GM18499 (cell line): ENCODE results near the gene ANKRD34C.

Experiments used
- ATAC-seq: cut with Tn5 transposase; IDR thresholded peaks from one replicate; pipeline ENCODE4 v1.9.1; 2021; ENCODE audit warnings: moderate number of reproducible peaks; ENCODE audit not compliant: insufficient read depth, unreplicated experiment

ANKRD34C gene

DNA sequence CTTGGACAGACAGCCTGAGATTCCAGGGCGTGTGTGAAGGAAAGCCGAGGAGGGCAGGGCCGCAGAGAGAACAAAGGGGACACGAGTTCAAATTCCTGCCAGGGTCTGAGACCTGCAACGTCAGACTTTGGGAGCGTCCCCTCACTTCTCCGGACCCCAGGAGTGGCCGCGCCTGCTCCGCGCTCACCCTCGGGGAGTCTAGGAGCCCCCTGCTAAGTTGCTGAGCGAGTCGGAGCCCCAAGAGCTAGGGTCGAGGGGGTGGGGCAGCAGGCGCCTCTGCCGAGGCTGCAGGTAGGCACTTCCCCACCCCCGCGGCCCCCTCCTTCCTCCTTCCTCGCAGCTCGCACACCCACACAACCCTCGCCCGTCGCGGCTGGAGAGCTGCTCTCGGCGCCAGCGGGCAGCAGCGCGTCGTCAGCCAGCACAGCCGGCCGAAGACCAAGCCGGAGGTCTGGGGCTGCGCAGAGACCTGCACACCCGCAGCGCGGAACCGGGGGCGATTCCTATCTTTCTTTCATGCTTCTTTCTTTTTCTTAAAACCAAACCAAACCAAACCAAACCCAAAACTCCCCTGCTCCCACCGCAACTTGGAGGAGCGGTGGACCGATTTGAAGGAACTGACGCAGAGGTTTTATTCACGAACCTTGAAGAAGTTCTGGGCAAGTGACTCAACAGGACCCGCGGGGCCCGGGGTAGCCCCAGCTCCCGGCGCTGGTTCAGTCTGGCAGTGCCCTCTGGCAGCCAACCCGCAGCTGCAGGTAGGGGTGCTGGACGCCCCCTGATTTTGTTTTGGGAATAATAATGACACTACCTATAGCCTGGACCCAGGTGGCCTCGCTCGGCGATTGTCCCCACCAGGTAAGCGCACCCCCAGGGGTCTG, at the start of gene ANKRD34C:
TSS of gene ANKRD34C (plus strand) at position 352 of the 881 bp plus-strand sequence. CDS start 10,563 bp downstream, outside the sequence.
- ATAC-seq: no peak

DNA sequence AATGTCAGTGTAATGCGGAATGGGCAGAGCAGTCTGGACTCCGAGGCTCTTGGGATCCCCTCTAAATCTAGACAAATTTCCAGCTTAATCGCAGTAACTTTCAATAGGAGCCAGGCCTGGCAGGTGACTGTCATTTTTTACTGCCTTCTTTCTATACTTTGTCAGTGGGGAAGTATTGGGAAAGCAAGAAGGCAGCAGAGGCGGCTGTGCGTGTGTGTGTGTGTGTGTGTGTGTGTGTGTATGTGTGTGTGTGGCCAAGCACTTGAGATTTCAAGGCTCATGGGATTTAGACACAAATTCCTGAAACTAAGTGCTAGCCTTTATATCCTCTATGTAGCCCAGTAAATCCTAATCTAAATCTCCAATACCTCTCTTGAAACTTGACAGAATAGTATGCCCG, 49.3 kb upstream of the ANKRD34C start:
- ATAC-seq: no peak

DNA sequence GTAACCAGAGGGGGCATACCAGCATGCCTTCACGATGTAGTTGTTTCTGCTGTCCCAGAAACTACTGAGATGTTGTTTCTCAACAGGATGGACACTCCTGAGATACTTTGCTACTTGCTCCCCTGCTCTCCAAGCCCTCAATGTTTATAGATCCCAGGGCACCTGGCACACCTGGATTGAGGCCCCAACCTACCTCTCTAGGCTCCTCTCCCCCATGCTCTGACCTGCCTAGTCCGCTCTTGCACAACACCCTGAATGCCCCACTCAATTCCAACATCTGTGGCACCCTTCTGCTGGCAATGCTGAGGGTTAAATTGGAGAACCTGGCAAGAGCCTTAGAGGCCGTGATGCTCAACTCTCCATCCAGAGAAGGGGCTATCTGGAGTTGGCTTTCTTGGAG, 42.5 kb upstream of the ANKRD34C start:
- no peak for ATAC-seq

DNA sequence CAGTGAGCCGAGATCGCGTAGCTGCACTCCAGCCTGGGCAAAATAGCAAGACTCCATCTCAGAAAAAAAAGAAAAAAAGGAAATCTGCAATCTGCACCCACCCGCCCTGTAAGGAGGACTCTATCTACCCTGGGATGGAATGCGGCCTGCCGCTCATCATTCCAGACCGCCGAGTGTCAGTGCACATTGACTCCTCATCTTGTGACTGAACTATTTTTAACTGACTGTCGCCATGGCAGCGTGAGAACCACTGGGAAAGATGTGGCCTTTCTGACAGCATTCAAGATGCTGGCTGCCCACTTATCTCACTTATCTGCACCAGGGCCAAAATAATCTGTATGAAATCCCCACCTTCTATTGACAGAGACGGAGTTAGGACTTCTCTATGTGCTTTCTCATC, 38.8 kb upstream of the ANKRD34C start:
- no peak for ATAC-seq

DNA sequence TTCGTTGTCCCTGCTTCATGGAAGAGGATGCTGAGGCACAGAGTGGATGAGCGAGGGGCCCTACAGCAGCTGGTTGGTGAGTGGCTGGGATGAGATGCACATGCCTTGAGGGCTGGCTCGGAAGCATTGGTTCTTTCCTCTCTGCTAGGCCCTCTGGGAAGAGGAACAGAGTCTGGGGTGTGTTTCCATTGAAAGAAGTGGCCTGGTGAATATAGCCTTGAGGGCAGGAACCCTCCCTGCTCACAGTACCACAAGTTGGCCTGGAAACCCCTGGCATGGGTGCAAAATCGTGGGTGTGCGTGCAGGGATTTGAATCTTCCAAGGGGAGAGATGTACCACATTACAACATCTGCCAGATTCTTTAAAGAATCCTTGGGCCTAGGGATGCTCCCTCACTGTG, 37.6 kb upstream of the ANKRD34C start:
- no peak for ATAC-seq

DNA sequence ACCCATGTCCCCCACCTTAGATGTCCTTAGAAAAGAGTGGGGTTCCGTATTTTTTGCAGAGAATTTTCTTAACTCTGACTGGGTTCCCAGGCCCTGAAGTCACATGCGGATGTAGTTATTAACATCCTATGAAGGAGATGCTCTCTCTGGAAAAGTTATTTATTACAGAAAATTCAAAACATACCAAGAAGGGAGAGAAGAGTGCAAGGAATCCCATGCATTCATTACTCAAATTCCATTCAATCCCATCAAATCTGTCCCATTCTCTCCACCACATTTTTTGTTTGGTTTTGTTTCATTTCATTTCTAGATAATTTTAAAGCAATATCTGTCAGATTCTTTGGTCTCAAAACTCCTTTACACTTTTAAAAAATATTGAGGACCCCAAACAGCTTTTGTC, 34.3 kb upstream of the ANKRD34C start:
- no peak for ATAC-seq

DNA sequence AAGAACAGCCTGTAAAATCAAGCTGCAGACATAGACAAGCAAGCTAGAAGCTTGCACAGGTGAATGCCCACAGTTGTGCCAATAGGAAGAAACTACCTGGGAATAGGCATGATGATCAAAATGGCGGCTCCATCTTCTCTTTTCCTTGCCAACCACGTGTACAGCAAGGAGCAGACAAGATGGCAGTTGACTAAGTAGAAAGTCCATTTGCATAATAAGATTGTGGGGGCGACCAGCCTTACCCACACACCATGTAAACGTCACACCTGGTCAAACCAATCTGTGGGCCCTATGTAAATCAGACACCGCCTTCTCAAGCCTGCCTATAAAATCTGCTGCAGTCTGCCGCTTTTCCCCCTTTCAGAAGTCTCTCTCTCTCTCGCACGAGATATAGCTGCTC, 25.1 kb upstream of the ANKRD34C start:
- ATAC-seq: no peak

DNA sequence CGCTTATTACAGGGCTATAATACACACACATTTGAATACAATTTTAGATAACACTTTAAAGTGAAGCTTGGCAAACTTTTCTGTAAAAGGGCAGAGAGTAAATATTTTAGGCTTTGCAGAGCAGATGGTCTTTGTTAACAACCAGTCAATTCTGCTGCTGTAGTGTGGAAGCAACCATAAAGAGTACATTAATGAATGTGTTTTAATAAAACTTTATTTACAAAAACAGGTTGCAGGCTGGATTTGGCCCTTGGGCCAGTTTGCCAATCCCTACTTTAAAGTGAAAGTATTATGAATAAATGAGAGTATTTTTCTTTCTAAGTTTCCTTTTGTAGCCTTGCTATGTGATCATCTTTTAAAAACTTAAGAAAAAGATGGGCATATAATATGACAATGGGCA, 20.7 kb upstream of the ANKRD34C start:
- no peak for ATAC-seq

DNA sequence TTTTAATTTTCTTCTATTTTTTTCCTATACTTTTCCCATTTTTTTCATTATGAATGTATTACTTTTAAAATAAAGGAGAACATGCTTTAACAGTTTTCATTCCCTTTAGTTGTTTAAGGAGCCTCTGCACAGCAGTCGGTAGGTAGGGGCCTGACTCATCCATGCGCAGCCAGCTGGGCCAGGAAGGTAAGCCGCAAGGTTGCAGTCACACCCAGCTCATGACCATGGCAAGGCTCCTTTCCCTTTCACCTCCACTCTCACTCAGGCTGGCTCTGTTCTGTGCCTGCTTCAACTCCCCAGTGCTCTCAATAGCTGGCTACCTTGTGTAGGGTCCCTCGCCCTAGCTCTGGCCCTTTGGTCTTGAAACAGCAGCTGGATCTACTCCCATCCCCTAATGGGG, 17.4 kb upstream of the ANKRD34C start:
- ATAC-seq: no peak

DNA sequence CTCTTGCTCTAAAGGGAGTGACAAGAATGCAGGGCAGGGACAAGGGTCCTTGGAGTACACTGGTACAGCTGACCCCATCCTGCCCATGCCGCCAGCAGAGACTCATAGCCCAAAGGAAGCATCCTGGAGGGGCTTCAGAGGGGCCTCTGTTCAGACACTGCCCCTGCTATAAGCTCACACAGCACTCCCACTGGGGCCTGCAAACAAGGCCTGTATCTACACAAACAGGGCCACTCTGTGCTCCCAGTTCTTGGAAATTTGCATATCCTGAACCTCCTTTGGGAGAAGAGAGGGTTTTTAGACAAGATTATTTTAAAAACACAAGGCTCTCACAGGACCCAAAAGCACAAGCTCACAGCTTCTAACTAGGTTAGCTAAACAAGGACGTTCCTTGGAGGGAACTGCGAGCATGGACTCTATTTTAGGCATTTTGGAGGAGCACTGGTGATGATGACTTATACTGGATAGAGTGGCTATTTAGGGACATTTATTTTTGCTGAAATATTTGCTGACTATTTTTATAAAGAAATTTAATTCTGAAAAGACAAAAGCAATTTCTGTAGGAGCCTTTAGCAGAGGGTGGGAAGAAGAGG, 16.4 kb upstream of the ANKRD34C start:
- no peak for ATAC-seq

DNA sequence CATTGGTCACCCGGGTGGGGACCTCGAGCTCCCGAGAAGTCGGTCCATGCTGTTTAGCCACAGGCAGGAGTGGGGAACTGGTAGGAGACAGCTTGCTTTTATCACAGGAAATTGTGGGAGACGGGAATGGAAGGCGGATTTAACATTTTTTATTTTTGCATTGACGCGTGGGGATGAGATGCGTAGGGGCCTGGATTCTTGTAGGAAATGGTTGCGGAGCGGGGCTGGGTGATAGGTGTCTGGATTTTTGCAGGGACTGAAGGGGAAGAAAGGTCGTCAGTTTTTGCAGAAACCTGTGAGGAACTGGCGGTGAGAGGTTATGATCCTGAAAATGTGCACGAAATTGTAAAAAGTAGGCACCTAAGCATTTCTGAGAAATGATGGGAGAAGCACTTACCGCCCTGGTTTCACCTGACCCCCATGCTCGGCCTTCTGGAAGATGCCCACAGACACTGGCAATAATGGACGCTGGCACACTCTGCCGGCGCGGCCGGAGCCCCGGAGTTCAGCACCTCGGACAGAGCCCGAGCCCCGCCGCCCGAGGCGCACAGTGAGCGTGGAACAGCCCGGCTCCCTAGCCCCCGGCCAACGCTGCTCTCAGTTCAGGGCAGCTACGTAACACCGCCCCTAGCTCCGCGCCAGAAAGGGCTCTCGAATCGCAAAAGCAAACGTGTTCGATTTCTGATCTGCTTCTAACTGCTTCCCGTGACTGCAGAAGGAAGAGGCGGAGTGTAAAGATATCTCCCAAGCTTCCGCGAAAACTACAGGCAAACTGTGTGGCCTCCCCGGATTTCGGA, 928 bp downstream of the ANKRD34C start:
- no peak for ATAC-seq

DNA sequence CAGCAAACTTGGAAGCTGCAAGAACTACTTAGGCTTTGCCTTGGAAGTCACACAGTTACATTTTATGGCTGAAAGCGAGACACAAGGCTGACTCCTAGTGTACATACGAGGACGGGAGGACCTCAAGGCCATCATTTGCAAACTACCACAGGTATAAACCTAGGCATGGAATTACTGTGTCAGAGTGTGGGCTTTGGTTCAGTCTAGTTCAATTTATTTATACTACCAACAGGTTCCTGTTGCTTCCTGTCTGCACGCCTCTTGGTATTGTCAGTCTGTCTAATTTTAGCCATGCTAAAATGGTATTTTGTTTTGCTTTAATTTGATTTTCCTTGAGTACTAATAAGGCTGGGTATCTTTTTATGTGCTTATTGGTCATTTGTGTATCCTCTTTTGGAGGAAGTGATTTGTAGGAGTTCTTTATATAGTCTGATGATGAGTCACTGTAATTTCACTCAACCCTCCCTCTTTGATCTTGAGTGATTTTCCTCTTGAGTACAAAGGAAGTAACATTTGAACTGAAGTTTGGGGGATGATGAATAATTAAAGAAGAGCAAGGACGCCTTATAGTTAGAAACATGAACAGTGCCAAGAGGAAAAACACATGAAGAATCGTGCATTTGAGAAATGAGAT, 8.2 kb downstream of the ANKRD34C start:
- ATAC-seq: no peak

DNA sequence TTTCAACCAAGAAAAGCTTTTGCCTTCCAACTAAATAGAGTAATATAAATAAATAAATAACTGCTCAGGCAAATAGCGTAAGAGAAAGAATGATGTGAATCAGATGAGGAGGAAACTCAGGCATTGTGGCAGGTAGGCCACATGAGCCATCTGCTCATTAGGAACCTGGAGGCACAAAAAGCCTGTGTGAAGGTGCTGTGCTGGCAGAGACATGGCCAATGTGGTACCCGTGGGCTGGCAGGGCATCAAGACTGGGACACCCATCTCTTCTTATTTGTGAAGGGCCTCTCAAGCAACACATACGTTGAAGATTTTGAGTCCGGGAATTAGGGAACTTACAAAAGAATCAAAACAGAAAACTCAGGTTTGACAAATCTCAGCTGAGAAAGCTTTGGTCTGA, 9.5 kb downstream of the ANKRD34C start:
- ATAC-seq: no peak

DNA sequence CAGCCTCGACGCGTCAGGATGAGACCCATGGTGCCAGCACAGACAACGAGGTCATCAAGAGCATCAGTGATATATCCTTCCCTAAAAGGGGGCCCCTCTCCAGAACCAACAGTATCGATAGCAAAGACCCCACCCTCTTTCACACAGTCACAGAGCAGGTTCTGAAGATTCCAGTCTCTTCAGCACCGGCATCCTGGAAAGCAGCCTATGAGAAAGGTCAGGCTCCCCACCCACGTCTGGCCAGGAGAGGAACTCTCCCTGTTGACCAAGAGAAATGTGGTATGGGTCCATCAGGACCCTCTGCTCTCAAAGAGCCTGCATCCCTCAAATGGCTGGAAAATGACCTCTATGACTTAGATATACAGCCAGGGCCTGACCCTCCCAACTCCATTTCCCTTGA, 11.6 kb downstream of the ANKRD34C start:
- no peak for ATAC-seq

DNA sequence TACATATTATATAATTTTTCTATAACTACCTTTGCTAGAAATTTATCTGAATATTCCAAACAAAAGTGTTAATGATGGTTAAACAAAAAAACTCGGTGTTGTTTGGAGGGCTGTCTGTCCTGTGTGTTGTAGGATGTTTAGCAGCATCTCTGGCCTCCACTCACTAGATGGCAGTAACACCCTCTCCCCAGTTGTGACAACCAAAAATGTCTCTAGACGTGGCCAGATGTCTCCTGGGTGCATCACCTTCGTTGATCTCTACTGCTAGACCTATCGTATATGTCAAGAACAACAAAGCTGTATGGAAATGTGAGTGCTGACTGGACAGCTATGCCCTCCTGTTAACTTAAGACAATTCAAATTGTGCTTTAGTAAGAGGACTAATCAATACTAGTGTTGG, 14.1 kb downstream of the ANKRD34C start:
- no peak for ATAC-seq

DNA sequence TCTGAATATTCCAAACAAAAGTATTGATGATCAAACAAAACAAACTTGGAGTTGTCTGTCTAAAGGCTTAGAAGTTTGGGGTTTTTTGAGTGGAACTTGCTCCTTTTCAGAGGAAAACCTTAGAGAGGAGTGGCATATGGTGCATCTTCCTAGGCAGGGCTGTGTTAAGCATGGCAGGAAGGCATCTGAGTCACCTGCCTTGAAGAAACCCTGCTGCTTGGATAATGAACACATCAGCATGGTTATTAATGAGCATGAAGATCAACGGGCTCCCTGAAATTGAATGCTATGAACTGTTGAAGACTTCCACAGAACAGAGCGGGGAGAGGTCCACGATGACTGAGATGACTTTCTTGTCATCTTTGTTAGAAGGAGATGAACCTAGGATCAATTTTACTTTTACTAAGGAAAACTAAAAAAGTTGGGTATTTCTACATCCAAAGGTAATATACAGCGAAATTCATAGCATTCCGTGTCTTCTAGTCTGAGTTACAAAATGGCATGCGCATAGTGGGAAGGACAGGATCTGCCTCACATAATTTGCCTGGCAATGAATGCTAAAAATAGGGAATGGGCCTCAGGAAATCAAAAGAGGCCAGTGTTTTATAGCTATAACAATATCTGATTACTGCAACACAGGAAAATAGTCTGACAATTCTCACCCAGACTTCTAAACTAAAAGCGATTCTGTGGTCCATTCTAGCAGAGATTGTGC, 16.8 kb downstream of the ANKRD34C start:
- no peak for ATAC-seq

DNA sequence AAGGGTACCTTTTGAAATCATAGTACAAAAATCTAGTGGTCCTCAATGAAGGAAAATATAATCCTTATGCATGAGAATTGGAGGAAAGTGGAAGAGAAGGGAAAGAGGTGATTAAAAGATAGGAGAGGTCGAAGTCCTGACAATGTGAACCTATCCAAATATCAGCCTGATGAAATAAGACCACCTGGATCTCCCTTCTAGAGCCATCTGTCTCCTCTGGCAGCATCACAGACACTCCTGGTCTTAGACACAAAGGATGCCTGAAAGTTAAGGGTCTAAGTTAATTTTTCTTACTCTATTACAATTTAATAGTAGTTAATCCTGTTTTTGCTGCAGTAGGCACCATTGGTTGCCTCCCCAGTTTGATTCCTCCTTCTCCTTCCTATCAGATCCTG, 17.3 kb downstream of the ANKRD34C start:
- no peak for ATAC-seq

DNA sequence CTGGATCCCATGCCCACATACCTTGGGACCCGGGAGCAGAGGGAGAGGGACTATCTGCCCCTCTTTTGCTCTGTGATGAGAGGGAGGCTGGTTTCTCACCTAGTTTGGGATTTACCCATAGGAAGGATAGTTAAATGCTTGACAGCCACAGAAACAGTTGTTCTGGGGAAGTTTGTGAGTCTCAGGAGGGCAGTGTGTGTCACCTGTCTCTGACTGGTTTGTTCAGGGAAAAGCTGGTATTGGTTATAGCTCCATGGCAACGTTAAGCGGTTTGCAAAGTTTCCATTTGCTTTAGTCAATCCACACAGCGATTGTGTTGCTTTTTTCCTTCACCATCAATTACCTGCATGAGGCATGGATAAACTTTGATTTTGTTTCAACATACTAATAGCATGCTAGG, 24.7 kb downstream of the ANKRD34C start:
- no peak for ATAC-seq

DNA sequence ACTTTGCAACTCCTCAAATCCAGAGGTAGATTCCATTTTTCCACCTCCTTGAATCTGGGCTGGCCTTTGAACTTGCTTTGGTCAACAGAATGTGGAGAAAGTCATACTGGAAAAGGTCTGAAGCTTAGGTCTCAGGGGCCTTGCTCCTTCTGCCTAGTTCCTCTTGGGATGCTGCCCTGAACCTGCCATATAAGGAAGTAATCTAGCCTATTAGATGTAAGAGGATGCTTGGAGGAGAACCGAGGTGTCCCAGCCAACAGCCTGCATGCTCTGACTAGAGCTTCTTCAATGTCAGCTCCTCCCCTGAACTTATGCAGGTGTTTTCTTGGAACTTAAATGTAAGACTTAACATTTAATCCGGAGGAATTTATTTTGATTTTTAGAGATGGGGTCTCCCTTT, 26.4 kb downstream of the ANKRD34C start:
- no peak for ATAC-seq

DNA sequence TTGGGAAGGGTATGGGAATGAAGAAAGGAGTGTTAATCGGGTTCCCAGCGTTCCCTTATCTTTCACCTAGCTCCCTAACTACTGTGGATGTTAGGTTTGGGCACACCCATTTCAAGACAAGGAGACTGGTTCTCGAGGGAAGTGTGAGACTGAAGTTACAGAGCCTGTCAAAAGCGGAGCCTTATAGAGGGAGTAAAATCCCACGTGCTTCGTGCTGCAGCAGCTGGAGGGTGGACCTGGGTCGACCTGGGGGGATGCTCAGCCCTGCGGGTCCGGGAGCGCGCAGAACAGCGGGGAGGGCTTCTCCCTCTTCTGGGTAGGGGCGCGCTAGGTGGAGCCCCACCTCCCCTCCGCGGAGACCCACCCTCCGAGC, 28.1 kb downstream of the ANKRD34C start:
- ATAC-seq: no peak
